Stimulated activated CD8-positive, alpha-beta memory T cell treated with anti-CD3 and anti-CD28 coated beads, Interleukin-2, amount 100 ng/mL, for 1 hour (primary cell): ENCODE results near the gene MMRN2.
A peak's percentile ranks its signal among the peaks of the same experiment; 100 is the strongest.
"Not testable (repeated sequence)": the region's sequence is repeated elsewhere in the genome, so short reads cannot be mapped to it uniquely, and the experiment has no call there.

ENCODE experiments used
- DNase-seq, 2 donors: peaks; one replicate each; pipeline ENCODE4 v3.0.0-alpha.2; 2020; ENCODE audit warnings: low read depth in 2 of 2

MMRN2 gene, protein sequence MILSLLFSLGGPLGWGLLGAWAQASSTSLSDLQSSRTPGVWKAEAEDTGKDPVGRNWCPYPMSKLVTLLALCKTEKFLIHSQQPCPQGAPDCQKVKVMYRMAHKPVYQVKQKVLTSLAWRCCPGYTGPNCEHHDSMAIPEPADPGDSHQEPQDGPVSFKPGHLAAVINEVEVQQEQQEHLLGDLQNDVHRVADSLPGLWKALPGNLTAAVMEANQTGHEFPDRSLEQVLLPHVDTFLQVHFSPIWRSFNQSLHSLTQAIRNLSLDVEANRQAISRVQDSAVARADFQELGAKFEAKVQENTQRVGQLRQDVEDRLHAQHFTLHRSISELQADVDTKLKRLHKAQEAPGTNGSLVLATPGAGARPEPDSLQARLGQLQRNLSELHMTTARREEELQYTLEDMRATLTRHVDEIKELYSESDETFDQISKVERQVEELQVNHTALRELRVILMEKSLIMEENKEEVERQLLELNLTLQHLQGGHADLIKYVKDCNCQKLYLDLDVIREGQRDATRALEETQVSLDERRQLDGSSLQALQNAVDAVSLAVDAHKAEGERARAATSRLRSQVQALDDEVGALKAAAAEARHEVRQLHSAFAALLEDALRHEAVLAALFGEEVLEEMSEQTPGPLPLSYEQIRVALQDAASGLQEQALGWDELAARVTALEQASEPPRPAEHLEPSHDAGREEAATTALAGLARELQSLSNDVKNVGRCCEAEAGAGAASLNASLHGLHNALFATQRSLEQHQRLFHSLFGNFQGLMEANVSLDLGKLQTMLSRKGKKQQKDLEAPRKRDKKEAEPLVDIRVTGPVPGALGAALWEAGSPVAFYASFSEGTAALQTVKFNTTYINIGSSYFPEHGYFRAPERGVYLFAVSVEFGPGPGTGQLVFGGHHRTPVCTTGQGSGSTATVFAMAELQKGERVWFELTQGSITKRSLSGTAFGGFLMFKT

DNA sequence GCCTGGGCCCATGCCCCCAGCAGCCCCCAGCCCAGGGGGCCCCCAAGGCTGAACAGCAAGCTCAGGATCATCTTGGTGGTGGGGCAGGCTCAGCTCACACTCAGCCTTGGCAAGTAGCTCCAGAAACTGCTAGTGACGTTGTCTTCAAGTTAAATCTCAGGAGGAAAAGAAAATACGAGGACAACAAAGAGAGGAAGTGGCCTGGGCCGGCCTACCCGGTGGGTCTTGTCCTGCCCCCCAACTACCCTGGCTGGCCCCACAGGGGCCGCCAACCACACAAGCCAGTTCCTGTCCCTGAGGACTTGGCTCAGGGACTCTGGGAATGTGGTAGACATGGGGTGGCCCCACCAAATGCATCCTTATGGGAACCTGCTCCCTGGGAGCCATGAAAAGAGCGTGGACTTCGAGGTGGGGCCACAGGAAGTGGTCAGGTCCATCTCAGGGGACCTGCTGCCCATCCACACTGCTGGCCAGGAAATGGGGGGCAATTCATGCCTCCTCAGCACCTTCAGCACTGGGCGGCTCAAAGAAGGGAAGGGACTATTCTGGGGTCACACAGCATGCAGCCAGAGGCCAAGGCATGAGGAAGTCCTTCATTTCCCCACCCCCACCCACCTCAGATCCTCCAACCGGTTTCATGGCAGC is at the start of gene MMRN2:
TSS of gene MMRN2 (minus strand) at position 145 of the 645 bp plus-strand sequence. CDS start at position 71, 74 bp downstream.
- no peak for DNase-seq

DNA sequence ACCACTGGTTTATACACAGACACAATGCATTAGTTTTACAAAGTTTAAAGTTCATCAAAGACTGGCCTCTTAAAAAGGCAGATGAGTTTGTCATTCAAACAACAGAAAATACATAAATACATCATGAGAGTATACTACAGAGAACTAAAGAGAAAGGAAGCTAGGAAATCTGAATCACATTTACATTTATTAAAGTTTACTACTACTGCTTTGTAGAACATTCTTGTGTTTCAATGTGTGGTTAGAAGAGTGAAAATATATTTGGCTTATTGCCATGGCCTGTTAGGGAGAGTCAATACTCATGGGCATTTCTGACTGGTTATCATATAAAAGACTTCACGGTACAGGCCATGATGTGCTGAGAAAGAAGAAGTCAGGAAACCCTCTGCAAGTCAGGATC is 49.7 kb upstream of the MMRN2 start:
- not testable (repeated sequence) for DNase-seq

DNA sequence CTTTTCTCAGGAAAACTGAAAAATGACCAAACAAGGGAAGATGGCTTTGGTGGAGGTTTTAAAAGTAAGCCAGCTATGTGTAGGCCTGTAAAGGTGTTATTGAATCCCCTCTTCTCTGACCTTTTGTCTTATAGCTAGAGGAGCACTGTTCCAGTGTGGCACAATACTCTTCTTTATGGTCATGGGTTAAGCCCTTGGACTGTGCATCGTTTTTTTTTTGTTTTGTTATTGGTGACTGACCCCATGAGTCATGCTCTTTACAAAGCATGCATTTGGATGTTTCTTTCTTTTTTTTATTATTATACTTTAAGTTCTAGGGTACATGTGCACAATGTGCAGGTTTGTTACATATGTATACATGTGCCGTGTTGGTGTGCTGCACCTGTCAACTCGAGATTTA is 43.1 kb upstream of the MMRN2 start:
- DNase-seq = no peak

DNA sequence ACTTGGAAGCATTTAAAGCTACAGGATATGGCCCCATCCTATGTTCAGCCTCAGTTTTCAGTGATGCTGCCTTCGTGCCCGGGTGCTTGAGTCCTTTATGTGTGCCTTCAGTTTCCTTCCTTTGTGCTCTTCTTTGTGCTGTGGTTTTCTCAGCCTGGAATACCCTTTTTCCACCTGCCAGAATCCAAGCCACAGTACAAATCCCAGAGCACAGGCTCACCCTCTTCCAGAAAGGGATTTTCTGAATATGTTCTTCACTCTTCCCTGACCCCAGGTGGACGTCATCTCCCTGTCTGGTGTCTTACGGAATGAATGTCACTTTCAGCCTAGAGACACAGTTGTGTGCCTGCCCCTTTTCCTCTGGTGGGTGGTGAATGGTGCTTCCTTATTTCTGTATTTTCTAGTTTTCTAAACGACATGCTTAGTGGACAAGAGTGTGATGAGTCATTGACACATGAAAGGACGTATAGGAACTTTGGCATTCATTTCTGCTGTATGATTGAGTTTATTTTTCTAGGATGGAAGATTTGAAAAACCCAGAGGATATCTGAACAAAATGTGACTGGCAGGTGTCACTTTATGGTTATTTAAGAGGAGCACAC is 42.5 kb upstream of the MMRN2 start:
- DNase-seq = not testable (repeated sequence)

DNA sequence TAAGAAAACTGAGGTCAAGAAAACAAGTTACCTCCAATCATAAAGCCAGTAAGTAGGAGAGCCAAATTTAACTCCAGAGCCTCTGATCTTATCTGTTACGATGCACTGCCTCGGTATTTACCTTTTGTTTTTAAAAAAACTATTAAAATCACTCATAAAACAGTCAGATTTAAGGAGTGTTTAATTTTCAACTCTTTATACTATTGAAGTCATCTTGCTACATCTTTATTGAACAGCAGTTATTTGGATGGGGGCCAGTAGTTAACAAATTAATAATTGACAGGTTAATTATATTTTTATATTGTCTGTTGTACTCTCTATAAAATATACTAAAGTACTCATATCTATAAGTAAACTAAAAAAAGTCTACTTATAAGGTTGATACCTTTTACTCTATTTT is 35.5 kb upstream of the MMRN2 start:
- DNase-seq = no peak

DNA sequence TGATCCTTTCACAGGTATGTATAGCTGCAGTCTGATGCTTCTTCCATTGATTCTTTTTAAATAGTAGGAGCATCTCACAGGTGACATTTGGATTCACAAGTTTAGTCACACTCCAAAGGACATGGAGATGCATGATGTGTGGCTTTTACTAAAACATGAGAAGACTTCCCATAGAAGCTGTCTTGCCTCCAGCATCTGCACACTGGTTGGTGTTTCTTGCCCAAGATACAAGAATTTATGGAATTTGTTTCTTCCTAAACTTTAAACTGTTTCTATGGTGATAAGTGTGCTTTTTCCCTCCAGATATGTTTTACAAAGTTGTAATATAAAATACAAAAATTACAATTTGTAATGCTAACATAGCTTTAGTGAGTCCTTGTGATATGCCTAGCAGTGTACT is 35.0 kb upstream of the MMRN2 start:
- no peak for DNase-seq

DNA sequence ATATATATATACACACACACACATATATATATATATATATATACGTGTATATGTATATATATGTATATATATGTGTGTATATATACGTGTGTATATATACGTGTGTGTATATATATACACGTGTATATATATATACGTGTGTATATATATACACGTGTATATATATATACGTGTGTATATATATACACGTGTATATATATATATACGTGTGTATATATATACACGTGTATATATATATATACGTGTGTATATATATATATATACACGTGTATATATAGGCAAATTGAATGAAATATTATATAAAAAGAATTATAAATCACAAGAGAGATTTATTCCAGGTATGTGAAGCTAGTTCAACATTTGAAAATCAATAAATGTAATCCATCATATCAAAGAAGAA is 33.9 kb upstream of the MMRN2 start:
- DNase-seq = not testable (repeated sequence)

DNA sequence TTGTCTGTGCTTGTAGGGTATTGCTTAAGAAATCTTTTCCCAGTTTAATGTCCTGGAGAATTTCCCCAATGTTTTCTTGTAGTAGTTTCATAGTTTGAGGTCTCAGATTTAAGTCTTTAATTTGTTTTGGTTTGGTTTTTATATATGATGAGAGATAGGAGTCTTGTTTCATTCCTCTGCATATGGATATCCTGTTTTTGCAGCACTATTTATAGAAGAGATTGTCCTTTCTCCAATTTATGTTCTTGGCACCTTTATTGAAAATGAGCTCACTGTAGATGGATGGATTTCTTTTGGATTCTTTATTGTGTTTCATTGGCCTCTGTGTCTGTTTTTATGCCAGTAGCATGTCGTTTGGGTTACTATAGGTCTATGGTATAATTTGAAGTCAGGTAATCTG is 31.1 kb upstream of the MMRN2 start:
- DNase-seq = no peak

DNA sequence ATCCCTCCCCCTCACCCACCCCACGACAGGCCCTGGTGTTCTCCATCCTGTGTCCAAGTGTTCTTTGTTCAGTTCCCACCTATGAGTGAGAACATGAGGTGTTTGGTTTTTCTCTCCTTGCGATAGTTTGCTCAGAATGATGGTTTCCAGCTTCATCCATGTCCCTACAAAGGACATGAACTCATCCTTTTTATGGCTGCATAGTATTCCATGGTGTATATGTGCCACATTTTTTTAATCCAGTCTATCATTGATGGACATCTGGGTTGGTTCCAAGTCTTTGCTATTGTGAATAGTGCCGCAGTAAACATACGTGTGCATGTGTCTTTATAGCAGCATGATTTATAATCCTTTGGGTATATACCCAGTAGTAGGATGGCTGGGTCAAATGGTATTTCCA is 27.1 kb upstream of the MMRN2 start:
- not testable (repeated sequence) for DNase-seq

DNA sequence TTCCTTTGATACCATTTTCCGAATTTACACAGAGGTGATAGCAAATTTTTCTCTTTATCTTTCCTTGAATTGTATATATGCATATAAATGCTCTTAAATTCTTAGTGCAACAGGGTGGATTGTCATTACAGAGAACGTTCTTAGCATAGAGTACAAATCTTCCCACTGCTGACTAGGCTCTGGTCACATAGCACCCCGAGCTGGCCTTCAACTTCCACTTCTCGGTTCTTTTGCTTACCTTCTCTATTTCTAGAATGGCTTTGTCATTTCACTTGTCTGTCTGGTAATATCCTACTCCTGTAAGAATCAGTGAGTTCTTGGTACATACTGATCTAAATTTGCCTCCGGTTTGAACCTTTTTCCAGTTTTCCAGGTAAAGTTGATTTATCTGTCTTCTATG is 24.3 kb upstream of the MMRN2 start:
- DNase-seq = no peak

DNA sequence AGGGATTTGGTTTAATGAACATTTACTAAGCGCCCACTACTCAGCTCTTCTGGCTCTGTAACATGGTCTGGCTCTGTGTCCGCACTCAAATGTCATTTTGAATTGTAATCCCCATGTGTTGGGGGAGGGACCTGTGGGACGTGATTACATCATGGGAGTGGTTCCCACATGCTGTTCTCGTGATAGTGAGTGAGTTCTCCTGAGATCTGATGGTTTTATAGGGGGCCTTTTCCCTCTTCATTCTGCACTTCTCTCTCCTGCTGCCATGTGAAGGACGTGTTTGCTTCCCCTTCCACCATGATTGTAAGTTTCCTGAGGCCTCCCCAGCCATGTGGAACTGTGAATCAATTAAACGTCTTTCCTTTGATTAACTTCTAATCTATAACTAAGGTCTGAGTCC is 23.6 kb upstream of the MMRN2 start:
- DNase-seq = not testable (repeated sequence)

DNA sequence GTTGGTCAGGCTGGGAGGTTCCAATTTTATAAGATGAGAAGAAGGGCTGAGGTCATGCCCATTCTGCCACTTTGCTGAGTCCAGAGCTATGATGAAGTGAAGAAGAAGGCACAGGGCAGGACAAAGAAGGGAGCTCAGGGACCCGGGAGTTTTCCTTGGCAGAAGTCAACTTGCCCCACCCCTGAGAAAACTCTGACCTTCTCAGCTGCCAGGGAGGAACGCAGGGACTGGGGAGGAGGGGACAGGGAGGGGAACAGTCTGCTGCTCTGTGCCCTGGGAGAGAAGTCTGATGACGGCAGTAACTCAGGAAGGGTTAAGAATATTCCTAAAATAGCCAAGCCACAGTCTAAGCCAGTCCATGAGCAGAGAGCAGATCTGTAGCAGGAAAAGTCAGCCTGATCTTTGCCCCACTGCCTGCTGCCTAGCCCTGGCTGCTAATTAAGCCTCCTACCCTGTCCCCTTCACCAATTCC is 22.6 kb upstream of the MMRN2 start:
- no peak for DNase-seq

DNA sequence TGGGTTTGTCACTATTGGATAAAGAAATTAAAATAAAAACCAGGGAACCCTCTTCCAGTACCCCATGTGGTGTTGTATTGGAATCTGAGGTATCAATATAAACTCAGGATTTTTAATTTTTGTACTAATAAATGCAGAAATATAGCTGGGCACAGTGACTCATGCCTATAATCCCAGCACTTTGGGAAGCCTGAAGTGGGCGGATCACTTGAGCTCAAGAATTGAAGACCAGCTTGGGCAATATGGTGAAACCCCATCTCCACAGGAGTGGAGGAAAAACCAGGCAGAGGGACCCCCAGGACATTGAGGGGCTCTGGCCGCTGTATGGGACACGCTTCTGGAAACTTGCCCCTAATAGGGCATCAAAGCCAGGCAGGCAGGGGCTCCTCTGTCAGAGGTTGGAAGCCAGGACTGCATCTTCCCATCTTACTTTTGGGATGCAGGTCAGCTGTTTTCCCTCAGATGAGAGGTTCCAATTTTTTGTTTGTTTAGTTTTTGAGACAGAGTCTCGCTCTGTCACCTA is 21.9 kb upstream of the MMRN2 start:
- DNase-seq = no peak

DNA sequence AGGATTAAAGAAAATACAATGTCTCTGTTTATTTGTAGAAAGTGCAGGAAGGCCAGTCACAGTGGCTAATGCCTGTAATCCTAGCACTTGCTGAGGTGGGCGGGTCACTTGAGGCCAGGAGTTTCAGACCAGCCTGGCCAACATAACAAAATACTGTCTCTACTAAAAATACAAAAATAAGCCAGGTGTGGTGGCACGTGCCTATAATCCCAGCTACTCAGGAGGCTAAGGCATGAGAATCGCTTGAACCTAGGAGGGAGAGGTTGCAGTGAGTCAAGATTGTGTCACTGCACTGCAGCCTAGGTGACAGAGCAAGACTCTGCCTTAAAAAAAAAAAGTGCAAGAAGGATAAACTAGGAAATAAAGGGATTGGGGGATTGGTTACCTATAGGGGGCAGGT is 21.0 kb upstream of the MMRN2 start:
- DNase-seq = not testable (repeated sequence)

DNA sequence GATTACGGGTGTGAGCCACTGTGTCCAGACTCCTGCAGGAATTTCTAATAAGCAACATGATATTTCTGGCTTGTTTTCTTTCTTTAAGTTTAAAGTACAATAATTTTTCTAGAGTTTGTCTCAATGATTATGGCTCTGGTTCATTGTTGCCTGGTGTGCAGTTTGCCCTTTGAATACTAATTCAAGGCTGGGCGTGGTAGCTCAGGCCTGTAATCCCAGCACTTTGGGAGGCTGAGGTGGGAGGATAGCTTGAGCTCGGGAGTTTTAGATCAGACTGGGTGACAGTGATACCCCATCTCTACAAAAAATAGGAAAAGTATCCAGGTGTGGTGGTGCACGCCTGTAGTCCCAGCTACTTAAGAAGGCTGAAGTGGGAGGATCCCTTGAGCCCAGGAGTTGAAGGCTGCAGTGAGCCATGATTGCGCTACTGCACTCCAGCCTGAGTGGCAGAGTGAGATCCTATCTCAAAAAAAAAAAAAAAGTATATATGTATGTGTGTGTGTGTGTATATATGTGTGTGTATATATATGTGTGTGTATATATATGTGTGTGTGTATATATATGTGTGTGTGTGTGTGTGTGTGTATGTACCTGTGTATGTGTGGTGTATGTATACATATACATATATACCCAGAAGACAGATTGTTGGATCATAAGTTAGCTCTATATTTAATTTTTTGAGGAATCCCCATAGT is 19.1 kb upstream of the MMRN2 start:
- DNase-seq = no peak

DNA sequence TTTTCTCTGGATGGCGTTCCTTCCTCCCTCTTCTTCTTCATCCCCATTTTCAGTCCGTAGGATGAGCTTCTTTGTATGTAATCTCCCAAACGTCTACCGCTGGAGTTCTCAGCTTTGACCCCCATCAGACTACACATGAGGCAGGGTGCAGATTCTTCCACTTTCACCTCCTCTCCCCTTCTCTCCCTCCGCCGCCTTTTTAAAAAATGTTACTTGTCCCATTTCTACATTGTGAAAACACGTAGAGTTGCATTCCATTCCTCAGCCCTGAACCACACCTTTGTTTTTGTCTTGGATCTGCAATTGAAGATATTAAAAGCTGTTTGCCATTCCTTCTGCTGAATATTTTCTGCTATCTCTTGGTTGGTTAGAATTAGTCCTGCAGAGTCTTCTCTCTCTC is 17.1 kb upstream of the MMRN2 start:
- DNase-seq = no peak

DNA sequence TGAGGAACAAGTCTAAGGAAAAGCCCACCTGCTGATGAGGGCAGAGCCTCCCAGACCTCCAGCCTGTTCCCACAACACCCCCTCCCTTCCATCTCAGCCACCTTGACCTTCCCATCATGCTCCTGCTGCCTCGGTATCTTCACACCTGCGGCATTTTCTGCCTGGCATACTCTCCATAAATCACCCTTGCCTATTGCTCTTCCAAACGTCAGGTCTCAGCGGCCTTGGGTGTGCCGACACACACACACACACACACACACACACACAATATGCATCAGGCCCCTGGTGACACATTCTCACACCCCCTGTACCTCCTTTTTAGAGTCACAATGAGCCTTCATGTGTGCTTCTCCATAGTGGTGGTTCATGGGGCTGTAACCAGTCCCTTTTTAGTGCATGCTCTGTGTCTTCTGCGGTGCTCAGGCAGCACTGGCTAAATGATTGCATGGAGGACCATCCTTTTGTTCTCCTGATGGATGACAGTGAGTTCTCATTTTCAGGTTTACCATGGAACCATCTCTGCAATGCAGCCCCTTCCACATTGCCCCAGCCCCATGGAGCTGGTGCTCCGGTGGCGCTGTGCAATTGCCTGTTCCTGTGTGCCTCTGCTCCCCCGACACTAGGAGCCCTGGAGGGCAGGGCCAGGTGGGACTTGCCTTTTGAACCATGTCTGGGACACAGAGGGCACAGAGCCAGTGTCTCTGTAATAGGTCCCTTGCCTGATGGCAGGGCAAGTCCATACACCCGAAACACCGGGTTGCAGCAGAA is 15.4 kb upstream of the MMRN2 start:
- no peak for DNase-seq

DNA sequence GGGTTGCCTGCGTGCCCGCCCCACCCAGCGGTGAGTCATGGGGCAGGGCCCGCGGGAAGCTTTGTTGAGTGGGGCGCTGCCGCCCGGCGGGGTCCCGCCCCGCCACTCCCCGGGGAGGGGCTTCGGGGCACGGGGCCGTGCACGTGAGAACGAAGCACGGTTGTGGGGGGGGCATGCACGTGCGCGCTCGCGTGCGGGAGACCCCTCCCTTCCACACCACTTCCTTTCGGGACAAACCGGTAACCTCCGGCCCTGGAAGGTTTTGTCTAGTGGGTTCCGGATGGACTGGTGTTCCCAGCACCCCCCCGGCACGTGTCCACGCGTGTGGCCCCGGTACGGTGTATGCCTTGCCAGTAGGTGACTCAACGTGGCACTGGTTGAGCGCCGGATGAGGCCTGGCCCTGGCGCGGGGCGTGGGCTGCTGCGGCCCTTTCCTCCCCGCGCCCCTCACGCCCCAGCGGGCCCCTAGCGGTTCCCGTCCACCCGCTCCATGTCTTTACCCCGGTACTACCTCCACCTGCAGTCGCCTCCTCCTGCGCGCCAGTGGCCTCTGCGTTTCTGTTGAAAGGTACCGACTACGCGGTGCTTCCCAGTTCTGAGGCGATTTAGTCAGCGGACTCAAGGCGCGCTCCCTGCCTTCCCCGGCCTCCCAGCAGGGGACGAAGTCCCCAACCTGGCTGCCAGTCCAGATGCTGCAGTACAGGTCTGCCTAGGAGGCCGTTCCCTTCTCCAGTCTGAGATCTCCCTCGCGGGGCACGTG is 14.0 kb upstream of the MMRN2 start:
- peak; percentile 76 to 87 for DNase-seq

DNA sequence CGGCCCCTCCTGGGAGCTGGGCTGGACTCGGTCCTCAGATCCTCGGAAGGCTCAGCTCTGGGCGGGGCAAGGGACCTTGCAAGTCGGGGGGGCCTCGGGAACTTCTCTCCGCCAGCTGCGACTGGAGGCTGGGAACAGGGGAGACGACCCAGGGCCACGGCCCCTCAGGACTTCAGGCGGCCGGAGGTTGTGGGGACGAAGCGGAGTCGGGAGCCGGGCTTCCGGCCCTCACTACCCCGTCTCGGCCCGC is 13.5 kb upstream of the MMRN2 start:
- no peak for DNase-seq
